T follicular helper cell (primary cell): ENCODE results near the gene ZNFX1.
"Not testable (repeated sequence)": the region's sequence is repeated elsewhere in the genome, so short reads cannot be mapped to it uniquely, and the experiment has no call there.

Source experiments
- DNase-seq: peaks from one replicate; pipeline ENCODE4 v3.0.0-alpha.2; 2020; ENCODE audit warnings: low read depth

The ZNFX1 gene

DNA sequence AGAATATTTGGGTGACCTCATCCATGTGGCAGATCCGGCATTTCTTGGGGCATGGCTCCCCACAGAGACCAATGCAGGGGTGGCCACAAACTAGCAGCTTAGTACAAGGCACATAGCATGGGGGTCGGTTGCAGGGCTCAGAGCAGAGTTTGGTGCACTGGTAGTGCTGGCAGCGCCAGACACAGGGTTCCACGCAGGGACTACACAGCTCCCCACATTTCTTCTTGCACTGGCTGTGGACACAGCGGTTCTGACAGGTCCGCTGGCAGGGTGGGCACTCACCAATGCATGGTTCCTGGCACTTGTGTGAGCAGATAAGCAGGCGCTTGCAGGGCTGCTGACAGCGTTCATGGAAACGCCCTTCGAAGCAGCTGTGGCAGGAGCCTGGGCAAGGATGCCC, 29.6 kb downstream of the ZNFX1 start:
- no peak for DNase-seq

DNA sequence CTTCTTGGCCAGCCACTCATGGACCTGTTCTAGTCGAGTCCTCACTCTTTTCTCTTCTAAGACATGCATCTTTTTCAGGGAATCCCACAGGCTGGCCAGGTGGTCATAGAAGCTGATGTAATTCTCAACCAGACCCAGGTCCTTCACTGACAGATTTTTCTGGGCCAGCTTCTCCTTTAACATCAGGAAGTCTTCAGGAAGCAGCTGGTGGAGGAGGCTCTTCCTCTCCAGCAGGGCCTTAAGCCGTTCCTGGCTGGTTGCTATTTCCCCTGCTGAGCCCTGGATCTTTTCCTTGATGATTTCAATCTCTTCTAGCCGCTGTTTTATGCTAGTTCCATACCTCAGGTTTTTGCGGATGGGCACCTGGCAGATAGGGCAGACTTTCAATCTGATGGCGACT, 30.1 kb downstream of the ZNFX1 start:
- no peak for DNase-seq

DNA sequence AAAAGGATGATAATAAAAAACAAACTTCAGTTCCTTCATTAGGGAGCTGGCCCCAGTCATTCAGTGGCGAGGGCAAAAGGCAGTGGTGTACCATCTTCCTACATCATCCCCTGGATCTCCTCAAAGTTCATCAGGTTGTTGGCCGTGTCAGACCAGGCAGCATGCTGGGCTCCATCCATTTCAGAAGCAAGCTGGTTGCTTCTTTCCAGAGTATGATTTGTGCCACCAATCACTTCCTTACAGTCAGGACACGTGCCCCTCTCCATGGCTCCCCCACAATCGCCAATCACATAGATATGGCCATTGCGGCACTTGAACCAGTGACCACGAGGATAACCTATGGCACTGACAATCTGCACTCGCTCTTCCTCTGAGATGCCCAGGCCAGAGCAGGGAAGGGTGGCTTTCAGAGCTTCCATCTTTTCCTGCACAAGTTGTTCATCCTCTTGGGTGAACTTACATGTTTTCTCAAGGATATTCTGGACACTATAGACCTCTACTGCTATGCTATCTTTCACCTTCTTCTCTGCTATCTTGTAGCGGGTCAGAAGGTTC, 30.6 kb downstream of the ZNFX1 start:
- DNase-seq = no peak

DNA sequence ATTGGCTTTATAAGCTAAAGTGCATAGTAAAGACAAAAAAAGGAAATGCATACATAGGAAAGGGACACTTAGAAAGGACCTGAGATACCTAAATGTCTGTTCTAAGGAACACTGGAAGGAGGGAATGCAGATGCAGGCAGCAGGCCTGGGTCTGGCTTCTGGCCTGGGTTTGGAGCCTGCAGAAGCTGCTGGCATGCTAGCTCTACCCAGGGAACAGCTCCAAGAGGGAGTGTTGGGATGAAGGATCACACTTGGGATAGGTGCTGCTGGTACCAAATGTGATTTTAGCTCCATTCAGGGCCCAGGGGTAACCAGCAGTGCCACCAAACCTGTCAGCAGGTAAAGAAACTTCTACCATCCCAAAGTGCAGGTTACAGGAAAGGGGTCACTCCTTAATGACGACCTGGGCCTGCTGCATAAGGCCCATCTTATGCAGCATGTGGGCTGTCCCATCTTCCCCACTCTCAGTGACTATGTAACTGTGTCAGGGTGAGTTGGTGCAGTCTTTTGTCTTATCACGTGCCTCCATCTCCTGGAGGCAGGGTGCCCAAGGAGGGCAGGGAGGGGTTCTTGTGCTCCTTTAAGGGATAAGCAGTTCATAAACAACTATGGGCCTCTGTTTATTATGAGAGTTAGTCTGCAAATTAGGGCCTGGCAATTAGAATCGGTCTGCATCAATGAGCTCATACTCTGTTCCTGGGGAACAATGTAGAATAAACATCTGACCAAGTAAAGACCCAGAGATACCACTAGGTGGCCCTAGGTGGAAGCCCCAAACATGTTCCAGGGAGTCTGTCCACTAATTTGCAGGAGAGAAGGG, 31.7 kb downstream of the ZNFX1 start:
- DNase-seq = no peak

DNA sequence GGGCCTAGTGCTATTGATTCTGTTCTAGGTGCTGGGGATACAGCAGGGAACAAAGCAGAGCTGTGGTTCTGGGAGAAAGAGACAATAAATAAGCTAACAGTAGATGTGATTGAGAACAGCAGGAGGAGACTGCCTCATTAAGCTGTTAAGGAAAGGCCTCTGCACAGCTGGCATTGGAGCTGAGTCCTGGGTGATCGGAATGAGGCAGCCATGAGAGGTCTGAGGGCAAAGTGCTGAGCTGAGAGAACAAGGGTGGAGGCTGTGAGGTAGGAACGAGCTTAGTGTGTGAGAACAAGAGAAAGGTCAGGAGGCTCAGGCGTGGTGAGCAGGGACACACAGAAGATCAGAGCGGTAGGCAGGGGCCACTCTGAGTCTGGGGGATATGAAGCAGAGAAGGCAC, 40.3 kb downstream of the ZNFX1 start:
- no peak for DNase-seq

DNA sequence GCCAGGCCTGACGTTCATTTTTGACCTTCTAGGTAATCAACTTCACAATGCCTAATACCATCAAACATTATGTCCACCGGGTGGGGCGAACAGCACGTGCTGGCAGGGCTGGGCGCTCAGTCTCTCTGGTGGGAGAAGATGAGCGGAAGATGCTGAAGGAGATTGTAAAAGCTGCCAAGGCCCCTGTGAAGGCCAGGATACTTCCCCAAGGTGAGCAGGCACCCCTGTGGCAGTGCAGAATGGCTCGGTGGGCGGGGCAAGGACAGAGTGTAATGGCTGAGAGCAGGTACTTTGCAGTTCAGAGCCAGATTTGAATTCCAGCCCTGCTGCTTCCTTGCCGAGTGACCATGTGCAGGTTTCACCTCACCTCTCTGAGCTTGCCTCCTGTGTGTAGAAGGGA, 41.6 kb downstream of the ZNFX1 start:
- no peak for DNase-seq

DNA sequence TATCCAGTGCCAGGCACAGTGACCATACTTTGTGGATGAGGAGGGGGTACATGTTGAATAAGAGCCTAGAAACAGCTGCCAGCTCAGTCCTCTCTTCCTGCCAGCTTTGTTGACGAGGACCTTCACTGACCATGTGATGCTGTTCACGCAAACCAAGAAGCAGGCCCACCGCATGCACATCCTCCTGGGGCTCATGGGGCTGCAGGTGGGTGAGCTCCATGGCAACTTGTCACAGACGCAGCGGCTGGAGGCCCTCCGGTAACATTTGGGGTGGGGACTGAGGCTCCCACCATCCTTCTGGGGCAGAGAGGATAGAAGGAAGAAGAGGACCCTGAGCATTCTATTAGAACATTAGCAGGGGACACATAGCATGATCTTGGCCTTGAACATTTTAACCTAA, 43.0 kb downstream of the ZNFX1 start:
- no peak for DNase-seq

DNA sequence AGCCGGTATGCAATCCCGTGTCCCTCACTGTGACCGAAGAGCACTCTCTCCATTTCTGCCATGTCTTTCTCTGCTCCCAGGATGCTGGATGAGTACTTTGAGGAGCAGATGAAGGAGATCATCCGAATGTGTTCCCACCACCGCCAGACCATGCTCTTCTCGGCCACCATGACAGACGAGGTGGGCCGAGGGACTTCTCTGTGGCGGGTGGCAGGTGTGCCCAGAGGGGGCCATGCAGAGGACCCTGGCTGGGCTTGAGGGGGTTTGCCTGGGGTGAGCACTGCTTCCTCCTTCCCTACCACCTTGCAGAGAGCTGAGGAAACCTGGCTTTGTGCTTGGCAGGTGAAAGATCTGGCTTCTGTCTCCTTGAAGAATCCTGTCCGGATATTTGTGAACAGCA, 44.6 kb downstream of the ZNFX1 start:
- DNase-seq = no peak

DNA sequence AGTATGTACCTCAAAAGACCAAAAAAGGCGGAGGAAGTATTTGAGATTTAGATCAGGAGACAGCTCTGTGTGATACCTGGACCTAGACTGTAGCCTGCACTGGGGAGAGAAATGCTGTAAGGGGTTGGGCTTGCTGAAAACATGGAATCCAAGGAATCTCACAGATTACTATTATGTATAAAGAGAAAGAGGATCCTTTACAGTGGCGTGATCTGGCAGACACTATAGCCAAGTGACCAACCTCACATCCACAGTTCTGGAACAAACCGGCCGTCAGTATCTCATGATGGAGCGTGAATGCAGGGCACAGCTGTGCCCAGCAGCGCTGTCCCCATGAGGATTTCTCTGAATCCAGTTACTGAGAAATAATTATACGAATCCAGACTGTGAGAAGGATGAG, 46.4 kb downstream of the ZNFX1 start:
- no peak for DNase-seq

DNA sequence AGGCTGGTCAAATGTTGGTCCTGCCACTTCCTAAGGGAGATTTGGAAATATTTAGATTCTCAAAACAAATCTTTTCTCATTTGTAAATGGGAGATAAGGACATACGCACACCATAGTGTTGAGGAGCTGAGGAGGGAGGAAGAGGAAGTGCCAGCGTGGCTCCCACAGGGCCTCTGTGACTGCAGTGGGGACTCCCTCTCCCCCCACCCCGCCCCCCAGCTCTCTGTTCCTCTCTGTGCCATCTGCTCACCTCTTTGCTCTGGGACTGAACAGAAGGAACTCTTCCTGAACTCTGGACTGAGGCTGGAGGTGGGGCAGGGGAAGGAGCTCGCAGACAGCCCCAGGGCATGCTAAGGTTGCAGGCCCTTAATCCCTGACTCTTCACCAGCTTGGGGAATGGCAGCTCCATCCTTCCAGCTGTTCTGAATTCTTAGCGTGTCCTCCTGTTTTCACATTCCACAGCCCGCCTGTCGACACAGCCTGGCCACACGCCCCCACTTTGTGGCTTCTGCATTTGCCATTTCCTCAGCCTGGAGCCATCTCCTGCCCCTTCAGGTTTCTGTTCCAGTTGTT, 47.2 kb downstream of the ZNFX1 start:
- DNase-seq = no peak

DNA sequence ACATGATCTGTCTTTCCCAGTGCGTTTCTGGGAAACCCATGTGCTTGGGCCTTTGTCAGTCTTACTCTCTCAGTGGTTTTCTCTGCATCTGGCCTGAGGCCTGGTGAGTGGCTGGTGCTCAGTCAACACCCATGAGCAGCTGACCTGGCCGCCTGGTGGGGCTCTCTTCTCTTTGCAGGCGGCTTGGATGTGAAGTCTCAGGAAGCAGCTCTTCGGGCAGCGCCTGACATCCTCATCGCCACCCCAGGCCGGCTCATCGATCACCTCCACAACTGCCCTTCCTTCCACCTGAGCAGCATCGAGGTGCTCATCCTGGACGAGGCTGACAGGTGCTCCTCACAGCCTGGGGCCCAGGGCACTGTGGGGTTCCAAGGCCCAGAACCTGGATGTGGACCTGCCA, 47.8 kb downstream of the ZNFX1 start:
- no peak for DNase-seq

DNA sequence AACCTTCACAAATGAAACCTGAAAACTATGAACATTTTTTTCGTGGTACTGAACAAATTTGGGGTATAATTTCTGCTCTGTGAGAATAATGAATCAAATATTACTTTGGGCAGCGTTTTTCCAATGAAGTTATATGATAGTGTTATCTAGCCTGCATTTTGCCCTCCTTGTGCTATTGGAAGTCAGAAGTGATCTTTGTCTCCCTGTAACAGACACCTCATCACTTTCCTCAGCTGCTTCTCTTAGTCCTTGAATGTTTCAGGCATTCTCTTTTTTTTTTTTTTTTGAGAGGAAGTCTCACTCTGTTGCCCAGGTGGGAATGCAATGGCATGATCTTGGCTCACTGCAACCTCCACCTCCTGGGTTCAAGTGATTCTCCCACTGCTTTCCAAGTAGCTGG, 48.5 kb downstream of the ZNFX1 start:
- DNase-seq = no peak

DNA sequence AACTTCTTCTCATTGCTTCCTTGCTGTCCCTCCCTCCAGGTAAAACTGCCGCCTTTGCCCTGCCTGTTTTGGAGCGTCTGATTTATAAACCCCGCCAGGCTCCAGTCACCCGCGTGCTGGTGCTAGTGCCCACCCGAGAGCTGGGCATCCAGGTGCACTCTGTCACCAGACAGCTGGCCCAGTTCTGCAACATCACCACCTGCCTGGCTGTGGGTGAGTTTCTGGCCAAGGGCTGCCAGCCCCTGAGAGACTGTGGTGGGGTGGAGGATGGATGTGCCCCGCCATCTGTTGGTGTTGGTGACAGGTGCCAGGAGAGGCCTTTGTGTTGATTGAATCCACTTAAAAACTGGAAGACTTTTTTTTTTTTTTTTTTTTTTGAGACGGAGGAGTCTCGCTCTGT, 49.2 kb downstream of the ZNFX1 start:
- DNase-seq = no peak

DNA sequence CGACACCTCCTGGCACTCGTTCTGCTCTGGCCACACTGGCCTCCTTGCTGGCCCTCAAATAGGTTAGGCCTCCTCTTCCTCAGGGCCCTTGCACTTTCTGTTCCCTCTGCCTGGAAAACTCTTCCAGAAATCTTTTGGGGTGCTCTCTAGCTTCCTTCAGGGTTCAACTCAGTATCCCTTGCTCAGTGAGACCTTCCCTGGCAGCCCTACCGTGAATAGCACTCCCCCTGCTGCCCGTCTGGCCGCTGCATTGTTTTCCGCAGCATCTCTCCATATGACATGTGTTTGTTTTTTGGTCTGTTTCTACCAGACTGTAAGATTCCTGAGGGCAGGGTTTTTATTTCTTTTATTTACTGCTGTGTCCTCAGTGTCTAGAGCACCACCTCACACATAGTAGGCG, 52.0 kb downstream of the ZNFX1 start:
- DNase-seq = no peak

DNA sequence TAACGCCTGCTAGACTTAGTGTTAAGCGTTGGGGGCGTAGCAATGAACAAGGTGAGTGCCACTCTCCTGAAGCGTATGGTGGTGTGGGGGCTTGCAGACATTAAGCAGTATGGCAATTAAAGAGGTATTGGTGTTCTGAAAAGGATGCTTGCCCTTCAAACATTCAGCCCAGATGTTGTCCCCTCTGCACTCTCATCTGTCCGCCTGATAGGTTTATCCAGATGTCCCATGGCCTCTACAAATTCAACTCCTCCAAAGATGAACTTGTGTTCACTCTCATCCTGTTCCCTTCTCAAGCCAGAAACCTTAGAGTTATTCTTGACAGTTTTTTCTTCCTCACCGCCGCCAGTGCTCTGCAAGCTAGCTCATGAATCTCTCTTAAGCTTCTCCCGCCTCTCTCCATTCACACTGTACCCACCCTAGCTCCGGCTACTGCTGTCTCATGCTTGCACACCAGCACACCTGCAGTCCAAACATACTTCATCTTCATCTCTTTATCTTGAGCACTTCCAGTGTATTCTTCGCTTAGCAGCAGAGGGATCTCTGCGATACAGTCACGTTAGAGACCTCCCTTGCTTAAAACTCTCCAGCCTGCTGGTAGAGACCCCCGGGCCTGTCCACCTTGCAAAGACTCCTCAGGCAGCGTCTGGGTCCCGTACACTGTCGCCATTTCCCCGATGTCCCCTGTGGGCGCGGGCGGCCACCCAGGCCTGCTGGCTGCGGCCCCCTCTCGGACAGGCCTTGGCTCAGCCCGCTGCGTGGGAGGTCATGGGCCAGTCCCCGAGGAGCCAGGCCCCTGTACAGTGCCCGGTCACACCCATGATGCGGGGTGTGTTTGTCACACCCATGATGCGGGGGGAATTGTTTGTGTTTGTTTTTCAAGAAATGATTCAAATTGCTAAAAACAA, 57.7 kb downstream of the ZNFX1 start:
- no peak for DNase-seq

DNA sequence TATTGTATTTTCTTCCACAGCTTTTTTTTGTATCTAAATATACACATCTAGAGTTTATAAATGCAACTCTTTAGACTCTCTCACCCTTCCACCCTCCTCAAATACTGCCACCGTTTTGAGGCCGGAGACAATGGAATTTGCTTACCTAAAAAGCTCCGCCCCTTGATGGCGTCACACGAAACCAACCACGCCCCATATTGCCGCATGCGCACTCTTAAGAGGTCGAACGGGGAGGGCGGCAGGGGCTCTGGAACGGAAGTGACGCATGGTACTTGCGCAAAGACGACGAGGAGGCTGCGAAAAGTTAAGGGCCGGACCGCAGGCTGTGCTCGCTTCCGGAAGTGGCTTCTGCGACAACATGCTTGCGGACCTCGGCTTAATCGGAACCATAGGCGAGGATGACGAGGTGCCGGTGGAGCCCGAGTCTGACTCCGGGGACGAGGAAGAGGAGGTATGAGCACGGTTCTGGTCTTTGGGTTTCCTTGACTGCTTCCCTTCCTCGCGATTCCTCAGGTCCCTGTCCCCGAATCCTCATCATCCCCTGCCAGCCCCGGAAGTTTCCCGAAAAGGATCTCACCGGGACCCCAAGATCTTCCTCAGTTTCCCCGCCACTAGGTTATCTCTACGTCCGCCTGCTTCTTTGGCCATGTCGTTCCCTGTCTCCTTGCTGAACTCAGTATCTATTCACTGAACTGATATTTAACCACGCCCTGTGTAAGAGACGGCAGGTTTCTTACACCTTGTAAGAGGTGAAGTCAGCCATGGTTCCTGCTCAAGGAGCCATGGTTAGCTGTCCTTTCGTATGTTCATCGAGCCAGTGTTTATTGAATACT, 58.5 kb downstream of the ZNFX1 start, which contains the start of gene DDX27:
TSS of gene DDX27 (plus strand) at position 326 of the 833 bp plus-strand sequence. CDS start at position 359, 33 bp downstream.
- DNase-seq = peak; percentile 94

DNA sequence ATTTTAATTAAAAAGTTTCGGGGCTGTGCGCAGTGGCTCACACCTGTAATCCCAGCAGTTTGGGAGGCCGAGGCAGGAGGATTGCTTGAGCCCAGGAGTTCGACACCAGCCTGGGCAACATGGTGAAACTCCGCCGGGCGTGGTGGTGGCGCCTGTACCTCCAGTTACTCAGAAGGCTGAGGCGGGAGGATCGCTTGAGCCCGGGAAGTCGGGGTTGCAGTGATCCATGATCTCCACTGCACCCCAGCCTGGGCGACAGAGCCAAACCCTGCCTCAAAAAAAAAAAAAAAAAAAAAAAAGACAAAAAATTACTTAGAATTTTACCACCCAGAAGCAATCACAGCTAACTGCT, 59.1 kb downstream of the ZNFX1 start:
- not testable (repeated sequence) for DNase-seq

DNA sequence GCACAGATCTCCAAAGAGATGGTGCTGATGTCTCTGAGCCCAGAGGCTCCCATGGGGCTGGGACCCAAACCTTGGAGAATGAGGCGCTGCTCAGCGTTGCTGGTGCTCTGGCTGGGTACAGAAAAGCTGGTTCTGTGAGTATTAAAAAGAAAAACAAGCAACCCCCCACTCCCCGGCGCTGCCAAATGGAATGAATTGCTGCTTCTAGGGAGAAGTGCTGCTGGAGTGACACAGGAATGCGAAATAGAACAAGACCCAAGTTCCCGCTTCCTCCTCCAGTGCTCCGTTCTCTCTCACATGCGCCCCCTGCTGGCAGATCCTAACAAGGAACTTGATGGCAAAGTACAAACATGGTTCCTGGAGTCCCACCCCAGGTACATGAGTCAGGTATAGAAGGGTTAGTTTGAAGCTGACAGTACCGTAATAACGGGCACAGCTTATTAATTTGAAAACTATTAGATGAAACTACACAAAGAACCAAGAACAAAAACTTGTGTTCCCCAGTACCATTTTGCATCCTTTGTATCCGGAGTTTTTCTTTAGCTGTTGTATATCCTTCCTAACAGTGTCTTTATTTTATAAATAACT, 60.8 kb downstream of the ZNFX1 start:
- DNase-seq = peak; percentile 91

DNA sequence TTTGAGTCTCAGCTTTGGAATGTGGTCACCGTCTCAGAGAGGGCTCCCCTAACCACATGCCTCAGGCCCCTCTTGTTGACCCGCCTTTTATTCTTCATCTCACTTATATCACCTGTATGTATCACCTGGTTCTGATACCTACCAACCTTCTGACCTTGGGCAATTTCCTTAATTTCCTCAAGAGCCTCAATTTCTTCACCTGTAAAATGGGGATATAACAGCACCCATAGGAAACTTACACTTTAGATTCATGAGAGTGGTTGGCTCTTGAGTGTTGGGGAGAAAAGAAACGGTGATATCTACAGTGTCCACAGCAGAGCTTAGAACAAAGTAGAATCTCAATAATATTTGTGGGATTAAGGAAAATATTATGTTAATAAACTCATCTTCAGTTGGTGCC, 62.6 kb downstream of the ZNFX1 start:
- DNase-seq = no peak

DNA sequence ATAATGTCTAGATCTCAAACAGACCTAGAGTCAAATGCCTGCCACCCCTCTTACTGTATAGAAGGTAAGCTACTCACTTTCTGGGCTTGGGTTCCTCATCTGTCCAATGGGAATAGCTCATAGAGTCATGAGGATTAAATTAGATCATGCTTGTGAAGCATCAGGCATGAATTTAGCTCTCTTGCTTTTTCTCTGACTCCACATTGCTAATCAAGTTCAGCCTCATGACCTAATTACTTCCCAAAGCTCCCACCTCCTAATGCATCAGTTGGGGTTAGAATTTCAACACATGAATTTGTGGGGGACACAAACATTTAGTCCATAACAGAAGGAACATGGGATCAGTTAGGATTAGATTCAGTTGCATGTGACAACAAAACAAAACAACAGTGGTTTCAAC, 63.3 kb downstream of the ZNFX1 start:
- no peak for DNase-seq

DNA sequence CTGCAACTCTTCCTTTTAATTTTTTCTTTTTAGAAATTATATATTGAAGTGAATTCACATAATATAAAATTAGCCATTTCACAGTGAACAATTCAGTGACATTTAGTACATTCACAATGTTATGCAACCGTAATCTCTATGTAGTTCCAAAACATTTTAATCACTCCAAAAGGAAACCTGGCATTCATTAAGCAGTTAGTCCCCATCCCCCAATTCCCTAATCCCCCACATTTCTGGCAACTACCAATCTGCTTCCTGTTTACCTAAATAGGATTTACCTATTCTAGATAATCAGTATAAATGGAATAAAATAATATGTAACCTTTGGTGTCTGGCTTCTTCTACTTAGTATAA, 67.1 kb downstream of the ZNFX1 start:
- DNase-seq = no peak
